Ishikawa (cell line): ENCODE results near the gene SSUH2.

Source experiments
- CEBPB ChIP-seq: IDR thresholded peaks from 2 replicates; pipeline ENCODE4 v1.6.1; 2012
- CREB1 ChIP-seq: IDR thresholded peaks from 2 replicates; pipeline ENCODE4 v1.6.1; 2012; ENCODE audit warnings: low read depth
- EGR1 ChIP-seq: IDR thresholded peaks from 2 replicates; pipeline ENCODE4 v1.6.1; 2012
- EP300 ChIP-seq: IDR thresholded peaks from 2 replicates; pipeline ENCODE4 v1.6.1; 2012; ENCODE audit warnings: borderline replicate concordance
- FOXM1 ChIP-seq: IDR thresholded peaks from 2 replicates; pipeline ENCODE4 v1.6.1; 2012; ENCODE audit warnings: low read depth, borderline replicate concordance
- NFIC ChIP-seq: IDR thresholded peaks from 2 replicates; pipeline ENCODE4 v1.6.1; 2012
- RAD21 ChIP-seq: IDR thresholded peaks from 2 replicates; pipeline ENCODE4 v1.6.1; 2012; ENCODE audit warnings: low read depth
- TAF1 ChIP-seq: IDR thresholded peaks from 2 replicates; pipeline ENCODE4 v1.6.1; 2012; ENCODE audit warnings: low read depth, mild to moderate bottlenecking
- TCF12 ChIP-seq: IDR thresholded peaks from 2 replicates; pipeline ENCODE4 v1.6.1; 2012; ENCODE audit warnings: low read depth
- TEAD4 ChIP-seq: IDR thresholded peaks from 2 replicates; pipeline ENCODE4 v1.6.1; 2012
- YY1 ChIP-seq: IDR thresholded peaks from 2 replicates; pipeline ENCODE4 v1.6.1; 2012; ENCODE audit warnings: low read depth
- ZBTB7A ChIP-seq: IDR thresholded peaks from 2 replicates; pipeline ENCODE4 v1.6.1; 2012; ENCODE audit warnings: low read depth
- TF ChIP-seq, protein P1 (sequence below): IDR thresholded peaks from 2 replicates; pipeline ENCODE4 v1.6.1; 2012
- TF ChIP-seq, protein P2 (sequence below): IDR thresholded peaks from 2 replicates; pipeline ENCODE4 v1.6.1; 2012; ENCODE audit warnings: low read depth, mild to moderate bottlenecking
- TF ChIP-seq, protein P3 (sequence below): IDR thresholded peaks from 2 replicates; pipeline ENCODE4 v1.6.1; 2012

The SSUH2 gene

DNA sequence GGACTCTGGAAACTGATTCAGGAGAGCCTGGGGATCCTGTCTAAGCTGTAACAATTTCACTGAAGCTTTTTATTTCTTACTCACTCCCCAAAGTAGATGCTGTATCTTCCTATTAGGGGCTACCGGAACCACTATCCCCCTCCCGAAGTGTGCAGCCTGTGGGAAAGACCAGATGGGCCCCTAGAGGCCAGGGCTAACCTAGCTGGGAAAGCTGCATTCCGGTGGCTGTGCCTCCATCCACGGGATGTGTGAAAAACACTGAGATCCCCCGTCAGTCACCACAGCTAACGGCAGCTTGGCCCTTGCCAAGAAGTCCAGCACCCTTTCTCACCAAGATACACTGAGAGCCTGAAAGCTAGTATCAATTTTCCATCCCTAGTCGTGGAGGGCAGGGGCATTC, 3.1 kb downstream of the SSUH2 start:
- TF ChIP-seq FOXM1 (no peak), TAF1 (no peak), CEBPB (no peak), NFIC (no peak), EGR1 (no peak), TEAD4 (no peak), YY1 (no peak), EP300 (no peak), TCF12 (no peak), CREB1 (no peak), ZBTB7A (no peak), RAD21 (no peak)
- TF ChIP-seq, protein P1, sequence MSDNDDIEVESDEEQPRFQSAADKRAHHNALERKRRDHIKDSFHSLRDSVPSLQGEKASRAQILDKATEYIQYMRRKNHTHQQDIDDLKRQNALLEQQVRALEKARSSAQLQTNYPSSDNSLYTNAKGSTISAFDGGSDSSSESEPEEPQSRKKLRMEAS, result no peak
- TF ChIP-seq, protein P2, sequence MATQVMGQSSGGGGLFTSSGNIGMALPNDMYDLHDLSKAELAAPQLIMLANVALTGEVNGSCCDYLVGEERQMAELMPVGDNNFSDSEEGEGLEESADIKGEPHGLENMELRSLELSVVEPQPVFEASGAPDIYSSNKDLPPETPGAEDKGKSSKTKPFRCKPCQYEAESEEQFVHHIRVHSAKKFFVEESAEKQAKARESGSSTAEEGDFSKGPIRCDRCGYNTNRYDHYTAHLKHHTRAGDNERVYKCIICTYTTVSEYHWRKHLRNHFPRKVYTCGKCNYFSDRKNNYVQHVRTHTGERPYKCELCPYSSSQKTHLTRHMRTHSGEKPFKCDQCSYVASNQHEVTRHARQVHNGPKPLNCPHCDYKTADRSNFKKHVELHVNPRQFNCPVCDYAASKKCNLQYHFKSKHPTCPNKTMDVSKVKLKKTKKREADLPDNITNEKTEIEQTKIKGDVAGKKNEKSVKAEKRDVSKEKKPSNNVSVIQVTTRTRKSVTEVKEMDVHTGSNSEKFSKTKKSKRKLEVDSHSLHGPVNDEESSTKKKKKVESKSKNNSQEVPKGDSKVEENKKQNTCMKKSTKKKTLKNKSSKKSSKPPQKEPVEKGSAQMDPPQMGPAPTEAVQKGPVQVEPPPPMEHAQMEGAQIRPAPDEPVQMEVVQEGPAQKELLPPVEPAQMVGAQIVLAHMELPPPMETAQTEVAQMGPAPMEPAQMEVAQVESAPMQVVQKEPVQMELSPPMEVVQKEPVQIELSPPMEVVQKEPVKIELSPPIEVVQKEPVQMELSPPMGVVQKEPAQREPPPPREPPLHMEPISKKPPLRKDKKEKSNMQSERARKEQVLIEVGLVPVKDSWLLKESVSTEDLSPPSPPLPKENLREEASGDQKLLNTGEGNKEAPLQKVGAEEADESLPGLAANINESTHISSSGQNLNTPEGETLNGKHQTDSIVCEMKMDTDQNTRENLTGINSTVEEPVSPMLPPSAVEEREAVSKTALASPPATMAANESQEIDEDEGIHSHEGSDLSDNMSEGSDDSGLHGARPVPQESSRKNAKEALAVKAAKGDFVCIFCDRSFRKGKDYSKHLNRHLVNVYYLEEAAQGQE, result no peak
- TF ChIP-seq, protein P3, sequence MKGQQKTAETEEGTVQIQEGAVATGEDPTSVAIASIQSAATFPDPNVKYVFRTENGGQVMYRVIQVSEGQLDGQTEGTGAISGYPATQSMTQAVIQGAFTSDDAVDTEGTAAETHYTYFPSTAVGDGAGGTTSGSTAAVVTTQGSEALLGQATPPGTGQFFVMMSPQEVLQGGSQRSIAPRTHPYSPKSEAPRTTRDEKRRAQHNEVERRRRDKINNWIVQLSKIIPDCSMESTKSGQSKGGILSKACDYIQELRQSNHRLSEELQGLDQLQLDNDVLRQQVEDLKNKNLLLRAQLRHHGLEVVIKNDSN, result no peak

DNA sequence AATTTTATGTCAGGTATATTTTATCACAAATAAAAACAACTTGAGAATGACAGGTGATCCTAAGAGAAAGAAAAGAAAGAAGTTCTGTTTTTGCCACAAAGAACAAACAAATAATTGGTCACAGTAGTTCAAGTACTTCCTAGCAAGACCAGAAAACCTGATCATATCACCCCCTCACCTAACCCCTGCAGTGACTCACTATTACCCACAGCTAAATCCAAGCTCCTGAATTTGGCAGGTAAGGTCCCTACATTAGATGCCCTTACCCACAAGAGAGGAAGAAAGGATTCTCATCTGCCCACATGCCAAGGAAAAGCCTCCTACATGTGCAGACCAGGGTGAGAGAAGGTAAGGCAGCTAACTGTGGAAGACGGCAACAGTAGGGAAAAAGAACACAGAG, 4.4 kb downstream of the SSUH2 start:
- TF ChIP-seq EP300 (no peak), NFIC (no peak), YY1 (no peak), FOXM1 (no peak), TAF1 (no peak), EGR1 (no peak), ZBTB7A (no peak), TEAD4 (no peak), CREB1 (no peak), RAD21 (no peak)
- TF ChIP-seq, protein P3, result no peak
- TF ChIP-seq, protein P2, result no peak

DNA sequence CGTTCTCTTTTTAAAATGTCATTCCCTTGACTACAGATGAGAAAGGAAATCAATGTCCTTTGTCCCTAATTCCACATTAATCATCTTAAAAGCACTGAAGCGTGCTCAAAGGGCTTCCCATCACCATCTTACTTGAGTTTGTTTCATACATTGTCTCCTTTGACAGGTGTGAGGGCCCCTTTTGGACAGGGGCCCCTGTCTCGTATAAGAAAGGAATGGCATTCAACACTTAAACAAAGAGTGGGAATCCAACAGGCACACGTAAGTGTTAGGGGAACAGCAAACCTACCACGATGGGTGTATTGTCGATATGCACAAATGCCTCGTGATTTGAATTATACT, 5.0 kb downstream of the SSUH2 start:
- TF ChIP-seq, protein P1, result no peak
- TF ChIP-seq ZBTB7A (no peak), NFIC (peak; percentile 90), TAF1 (no peak), CREB1 (no peak), TEAD4 (peak; percentile 83), EP300 (peak; percentile 97), FOXM1 (peak; percentile 96), RAD21 (no peak), EGR1 (no peak), CEBPB (no peak), TCF12 (peak; percentile 97), YY1 (no peak)
- TF ChIP-seq, protein P2, result no peak
- TF ChIP-seq, protein P3, result no peak

DNA sequence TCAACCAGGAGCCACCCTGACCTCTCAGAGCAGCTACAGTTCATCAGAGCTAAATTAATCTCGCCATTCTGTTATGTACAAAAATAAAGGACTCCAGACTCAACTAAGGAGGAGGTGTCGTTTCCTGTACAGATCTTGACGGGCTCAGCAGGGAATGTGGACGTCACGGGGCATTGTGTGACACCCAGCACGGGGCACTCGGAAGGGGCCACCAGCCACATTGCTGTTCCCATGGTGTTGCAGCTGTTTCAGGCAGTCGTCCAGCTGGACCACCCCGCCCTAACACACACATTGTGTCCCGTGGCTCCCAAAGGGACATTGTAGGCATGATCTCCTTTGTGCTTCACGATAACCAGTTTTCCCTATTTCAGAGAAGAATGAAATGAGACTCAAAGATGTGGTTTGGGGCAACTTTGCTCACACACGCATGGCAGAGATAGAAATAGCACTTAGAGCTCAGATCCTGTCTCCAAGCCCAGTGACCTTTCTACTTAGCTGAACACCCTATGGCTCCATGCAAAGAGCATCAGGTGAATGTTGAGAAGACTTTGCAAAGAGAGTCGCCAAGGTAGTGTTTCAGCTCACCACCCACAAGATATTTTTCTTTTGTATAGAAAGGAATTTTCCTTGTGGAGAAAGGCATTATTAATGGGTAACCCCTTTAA, 5.5 kb downstream of the SSUH2 start:
- TF ChIP-seq NFIC (peak; percentile 80), TEAD4 (peak; percentile 77), ZBTB7A (no peak), CREB1 (peak; percentile 34; the same call in 1 of the 2 replicates), TCF12 (peak; percentile 87), RAD21 (no peak), EP300 (peak; percentile 92), CEBPB (peak; percentile 1; the same call in 1 of the 2 replicates), YY1 (peak; percentile 53; the same call in 1 of the 2 replicates)
